NCI-H2107 treated with DMSO at 0.1 percent for 48 hours (cell line): Measurements from ENCODE around the gene CLCN1.

Experiments used
- DNase-seq: peaks from one replicate; lab custom pipeline; 2025; ENCODE audit not compliant: unreplicated experiment; lab: John Stamatoyannopoulos, UW

CLCN1 gene

DNA sequence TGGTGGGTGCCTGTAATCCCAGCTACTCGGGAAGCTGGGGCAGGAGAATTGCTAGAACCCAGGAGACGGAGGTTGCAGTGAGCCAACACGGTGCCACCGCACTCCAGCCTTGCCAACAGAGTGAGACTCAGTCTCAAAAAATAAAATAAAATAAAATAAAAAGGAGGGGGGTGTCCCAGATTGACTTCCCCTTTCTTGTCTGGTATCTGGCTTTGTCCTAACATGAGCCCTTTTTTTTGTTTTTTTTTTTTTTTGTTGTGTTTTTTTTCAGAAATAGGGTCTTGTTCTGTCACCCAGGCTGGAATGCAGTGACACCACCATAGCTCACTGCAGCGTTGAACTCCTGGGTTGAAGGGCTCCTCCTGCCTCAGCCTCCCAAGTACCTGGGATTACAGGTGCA is 23.0 kb upstream of the CLCN1 start:
- no peak for DNase-seq

DNA sequence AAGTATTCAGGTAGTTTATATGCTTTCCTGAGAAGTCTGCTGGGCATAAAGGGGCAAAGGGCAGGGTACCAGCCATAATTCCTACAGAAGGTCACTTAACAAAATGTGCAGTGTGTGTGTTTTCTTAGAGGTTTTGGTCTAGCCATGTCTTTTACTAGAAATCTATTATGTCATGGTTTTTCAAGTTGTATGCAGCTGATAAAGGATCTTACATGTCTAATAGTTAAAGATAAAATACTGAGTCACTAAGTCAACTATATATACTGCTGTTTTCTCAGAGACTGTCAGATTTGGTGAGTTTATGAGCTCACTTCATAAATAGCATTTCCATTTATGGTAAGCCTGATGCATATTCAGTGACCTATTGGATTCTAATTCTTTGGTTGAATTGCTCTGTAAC is 20.0 kb upstream of the CLCN1 start:
- no peak for DNase-seq

DNA sequence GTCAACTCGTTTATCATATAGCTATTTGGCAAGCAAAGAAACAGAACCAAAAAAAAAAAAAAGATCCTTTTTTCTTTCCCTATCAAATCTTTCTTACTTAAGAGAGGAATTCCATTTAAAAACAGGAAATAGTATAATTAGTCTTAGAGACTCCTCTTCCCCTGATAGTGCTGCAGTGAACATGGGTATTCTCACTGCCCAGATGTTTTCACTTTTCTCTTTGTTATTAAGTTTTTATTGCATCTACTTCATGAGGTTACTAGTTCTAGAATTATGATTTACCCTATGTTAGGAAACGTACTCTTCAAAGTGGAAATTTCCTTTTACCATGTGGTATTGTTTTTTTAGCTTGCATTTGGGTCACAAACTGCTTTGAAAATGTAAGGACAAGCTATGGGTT is 19.2 kb upstream of the CLCN1 start:
- no peak for DNase-seq

DNA sequence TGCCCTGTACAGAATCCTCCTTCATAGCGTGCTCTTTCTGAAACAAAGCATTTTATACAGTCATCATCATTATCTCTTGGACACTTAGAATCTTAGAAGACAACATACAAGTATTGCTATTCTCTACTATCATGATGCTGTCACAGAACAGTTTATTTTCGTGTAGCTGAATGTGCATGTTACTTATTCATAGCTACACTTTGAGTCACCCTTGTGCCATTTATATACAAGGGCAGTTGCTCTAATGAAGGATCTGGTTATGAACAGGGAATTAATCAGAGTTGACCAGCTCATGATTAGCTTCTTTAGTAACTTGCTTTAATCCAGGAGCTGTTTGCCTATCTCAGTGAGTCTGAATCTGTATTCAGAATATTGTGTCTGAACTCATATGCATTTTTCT is 16.6 kb upstream of the CLCN1 start:
- DNase-seq = no peak

DNA sequence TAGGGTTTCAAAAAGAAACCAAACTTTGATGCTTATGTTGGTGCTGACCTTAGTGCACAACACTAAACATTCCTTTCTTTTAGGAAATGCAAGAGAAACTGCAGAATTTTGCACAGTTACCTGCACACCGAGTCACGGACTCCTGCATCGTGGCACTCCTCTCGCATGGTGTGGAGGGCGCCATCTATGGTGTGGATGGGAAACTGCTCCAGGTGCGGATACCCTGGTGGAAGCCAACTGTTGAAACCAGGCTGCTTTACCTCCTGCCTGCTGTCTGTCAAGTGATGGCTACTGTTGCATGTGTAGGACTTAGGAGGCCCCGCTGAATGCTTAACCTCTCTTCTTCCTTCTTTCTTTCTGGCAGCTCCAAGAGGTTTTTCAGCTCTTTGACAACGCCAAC is 16.1 kb upstream of the CLCN1 start:
- DNase-seq = no peak

DNA sequence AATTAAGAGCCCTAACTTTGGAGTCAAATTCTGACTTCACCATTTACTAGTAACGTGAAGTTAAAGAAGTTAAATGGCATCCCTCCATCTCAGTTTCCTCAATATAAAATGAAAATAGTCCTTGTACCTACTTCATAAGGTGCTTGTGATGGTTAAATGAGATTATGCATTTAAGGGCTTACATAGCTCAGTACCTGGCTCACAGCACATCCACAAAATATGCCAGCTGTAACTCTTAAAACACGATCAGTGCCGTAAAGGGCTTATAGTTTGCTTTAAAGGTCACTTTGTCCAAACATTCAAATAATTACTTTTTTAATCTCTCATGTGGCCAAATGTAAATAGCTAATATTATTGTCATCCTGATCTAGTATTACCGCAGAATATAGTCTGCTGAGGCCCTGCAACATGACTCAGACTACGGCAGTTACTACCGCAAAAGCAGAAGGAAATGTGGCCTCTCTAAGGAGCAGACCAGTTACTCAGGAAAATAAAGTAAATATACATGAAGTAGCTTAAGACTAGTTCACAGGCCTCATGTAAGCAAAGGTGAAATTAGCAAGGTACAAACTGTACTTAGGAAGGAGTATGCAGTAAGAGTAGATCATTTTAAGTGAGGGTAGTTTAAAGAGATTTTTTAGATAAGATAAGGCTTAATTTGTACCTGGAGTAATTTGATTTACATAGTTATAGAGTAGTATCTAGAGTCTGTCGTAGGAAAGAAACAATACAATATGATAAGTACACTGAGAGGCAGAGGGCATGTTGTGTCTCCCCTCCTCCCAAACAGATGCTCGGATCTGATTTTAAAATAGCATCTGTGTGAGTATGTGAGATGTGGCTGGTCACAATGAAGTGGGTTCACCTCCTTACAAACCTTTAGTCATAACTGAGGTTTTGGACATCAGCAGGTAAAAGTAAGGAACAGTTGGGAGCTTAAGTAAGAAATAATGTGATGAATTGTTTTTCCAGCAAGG is 14.7 kb upstream of the CLCN1 start:
- no peak for DNase-seq

DNA sequence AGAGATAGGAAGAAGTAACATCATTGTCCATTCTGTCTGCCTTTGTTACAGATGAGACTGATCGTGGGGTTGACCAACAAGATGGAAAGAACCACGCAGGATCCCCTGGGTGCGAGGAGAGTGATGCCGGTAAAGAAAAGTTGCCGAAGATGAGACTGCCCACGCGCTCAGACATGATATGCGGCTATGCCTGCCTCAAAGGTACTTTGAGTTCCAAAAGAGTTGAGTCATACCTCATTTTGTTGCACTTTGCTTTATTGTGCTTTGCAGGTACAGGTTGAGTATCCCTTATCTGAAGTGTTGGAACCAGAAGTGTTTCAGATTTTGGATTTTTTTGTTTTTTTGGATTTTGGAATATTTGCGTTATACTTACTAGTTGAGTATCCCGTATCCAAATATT is 12.2 kb upstream of the CLCN1 start:
- DNase-seq = no peak

DNA sequence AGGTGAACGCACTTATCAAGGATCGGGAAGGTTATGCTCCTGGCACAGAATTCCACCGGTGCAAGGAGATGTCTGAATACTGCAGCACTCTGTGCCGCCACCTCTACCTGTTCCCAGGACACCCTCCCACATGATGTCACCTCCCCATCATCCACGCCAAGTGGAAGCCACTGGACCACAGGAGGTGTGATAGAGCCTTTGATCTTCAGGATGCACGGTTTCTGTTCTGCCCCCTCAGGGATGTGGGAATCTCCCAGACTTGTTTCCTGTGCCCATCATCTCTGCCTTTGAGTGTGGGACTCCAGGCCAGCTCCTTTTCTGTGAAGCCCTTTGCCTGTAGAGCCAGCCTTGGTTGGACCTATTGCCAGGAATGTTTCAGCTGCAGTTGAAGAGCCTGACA is 11.0 kb upstream of the CLCN1 start:
- no peak for DNase-seq

DNA sequence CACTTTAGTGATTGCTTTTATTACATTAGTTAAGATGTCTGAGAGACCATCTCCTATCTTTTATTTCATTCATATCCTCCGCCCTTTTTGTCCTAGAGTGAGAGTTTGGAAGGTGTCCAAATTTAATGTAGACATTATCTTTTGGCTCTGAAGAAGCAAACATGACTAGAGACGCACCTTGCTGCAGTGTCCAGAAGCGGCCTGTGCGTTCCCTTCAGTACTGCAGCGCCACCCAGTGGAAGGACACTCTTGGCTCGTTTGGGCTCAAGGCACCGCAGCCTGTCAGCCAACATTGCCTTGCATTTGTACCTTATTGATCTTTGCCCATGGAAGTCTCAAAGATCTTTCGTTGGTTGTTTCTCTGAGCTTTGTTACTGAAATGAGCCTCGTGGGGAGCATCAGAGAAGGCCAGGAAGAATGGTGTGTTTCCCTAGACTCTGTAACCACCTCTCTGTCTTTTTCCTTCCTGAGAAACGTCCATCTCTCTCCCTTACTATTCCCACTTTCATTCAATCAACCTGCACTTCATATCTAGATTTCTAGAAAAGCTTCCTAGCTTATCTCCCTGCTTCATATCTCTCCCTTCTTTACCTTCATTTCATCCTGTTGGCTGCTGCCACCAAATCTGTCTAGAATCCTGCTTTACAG is 10.4 kb upstream of the CLCN1 start:
- no peak for DNase-seq

DNA sequence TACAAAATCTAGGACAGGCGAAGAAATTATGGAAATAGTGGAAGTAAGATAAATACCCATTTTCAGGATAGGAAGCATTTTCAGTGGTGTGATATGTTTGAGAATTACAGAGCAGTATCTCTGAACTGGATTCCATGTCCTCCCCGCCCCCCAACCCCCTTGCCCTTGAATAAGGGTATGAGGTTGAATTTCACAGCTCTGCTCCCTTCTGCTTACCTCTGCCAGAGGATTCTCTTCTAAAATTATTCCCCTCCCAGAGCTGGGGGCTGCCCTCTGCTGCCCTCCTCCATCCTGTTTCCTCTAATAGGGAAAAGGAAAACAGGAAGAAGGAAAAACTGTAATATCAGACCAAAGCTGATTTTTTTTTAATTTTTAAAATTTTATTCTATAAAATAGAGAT is 7.3 kb upstream of the CLCN1 start:
- DNase-seq = no peak

DNA sequence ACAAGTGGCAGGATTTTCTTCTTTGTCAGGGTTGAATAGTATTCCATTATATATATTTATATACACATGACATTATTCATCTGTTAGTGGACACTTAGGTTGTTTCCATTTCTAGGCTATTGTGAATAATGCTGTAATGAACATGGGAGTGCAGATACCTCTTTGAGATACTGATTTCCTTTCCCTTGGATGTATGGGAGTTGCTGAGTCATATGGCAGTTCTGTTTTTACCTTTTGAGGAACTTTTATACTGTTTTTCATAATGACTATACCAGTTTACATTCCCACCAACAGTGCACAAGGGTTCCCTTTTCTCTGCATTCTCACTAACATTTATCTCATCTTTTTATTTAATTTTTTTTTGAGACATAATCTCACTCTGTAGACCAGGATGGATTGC is 1.8 kb upstream of the CLCN1 start:
- no peak for DNase-seq

DNA sequence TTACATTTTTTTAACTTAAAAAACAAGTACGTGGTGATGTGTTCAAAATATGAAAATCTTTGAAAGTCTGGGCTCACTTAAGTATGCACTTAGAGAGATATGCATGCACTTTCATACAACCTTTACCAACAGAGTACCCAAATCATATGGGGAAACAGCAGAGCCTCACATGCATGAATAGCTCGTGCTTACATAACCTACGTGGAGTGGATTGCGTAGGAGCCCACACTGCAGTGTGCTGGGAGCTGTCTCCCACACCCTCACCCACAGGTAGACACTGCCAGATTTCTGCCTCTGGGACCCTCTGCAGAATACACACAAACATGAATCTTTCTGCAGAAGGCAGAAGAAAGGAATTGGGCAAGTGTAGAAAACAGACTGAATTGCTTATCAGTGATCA is 581 bp downstream of the CLCN1 start:
- no peak for DNase-seq

DNA sequence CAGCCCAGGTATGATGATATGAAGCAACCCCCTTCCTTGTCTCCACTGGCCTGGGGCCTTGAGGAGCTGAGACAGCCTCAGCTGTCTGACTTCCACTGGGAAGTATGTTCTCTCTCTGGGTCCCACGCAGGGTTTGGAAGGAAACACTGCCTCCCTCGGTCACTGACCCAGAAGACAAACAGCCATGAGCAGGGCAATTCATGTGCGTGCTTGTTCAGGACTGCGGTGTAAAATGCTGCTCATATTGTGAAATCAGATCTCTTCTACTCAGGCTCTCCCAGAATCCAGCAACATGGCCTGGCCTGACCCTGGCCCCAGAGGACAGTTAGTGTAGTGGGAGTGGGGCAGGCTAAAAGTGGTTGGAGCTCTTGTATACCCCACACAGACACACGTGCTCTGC is 2.8 kb downstream of the CLCN1 start:
- DNase-seq = no peak

DNA sequence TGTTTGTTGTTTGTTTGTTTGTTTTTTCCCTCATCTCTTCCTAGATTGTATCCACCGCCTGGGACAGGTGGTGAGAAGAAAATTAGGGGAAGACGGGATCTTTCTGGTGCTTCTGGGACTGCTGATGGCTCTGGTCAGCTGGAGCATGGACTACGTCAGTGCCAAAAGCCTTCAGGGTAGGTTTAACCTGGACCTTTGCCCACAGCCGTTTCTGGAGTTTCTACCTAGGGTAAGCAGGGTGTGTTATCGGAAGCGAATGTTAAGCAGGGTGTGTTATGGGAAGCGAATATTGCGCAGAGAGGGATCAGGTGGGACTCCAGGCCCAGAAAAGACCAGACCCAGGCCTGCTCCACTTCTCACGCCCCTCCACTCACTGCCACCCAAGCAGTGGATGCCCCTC is 4.7 kb downstream of the CLCN1 start:
- DNase-seq = no peak

DNA sequence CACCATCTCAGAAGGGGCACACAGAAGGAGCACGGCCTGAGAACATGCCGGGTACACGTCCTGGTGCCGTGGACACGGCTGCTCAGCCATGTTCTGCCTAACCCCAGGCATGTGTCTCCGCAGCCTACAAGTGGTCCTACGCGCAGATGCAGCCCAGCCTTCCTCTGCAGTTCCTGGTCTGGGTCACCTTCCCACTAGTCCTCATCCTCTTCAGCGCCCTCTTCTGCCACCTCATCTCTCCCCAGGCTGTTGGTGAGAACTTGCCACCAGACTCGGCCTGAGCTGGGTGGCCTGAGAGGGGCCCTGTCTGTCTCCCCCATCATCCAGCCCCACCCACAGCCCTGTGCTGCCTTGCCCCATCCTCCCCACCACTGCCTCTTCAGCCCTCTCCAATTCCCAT is 5.3 kb downstream of the CLCN1 start:
- no peak for DNase-seq

DNA sequence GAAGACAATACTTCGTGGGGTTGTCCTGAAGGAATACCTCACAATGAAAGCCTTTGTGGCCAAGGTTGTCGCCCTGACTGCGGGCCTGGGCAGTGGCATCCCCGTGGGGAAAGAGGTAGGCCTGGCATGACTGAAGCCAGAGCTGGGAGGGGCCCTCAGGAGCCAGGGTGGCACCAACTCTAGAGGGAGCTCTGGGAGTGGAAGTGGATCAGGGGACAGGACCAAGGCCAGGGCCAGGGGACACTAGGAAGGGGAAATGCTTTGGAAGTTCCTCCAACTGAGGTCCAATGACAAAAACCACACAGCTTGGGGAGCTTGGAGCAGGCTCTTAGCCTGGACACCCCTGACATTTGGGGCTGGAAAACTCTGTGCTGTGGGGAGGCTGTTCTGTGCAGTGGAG is 5.8 kb downstream of the CLCN1 start:
- DNase-seq = no peak

DNA sequence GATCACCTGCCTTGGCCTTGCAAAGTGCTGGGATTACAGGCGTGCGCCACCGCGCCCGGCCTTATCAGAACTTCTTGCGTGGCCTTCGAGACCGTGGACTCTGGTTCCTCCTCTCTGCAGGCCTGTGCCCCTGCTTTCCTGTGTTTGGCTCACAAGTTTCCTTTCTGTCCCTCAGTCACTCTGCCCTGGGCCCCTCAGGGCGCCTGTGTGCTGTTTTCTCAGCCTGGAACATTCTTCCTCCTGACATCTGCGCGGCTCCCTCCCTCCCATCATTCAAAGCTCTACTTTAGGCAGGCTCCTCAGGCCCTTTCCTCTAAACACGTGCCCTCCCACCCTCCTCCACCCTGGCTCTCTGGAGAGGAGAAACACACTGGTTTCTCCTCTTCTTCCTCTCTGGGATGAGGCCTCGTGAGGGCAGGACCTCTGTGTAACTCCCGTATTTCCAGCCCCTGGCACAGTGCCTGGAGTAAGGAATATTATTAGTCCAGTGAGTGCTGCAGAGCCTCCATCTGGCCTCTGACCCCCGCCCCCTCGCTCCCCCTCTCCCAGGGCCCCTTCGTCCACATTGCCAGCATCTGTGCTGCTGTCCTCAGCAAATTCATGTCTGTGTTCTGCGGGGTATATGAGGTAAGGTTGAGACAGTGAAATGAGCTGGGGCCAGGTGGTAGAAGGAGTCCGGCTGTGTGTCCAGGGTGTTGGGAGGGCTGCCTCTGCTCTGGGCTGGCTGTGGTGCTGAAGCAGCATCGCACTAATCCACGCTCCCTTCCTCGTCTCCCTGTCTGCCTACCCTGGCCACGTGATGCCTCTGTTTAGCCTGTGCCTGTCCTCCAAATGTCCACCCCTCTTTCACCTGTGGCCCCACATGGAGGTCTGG is 7.1 kb downstream of the CLCN1 start:
- DNase-seq = no peak

DNA sequence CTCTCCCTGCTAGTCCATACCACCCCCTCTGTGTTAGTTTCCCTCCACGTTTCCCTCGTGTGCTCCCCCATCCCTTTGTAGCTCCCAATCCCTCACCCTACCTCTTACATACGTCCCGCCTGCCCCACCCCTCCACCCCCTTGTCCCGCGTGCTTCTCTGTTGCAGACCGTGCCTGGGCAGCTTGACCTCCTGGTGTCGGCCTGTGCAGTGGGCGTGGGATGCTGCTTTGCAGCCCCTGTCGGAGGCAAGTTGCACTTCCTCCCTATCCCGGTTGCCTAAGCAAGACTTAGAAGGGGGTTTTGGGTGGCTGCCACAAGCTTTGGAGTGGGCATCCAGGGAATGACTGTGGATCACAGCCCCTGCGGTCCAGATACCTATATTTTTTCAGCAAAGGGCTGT is 7.7 kb downstream of the CLCN1 start:
- no peak for DNase-seq

DNA sequence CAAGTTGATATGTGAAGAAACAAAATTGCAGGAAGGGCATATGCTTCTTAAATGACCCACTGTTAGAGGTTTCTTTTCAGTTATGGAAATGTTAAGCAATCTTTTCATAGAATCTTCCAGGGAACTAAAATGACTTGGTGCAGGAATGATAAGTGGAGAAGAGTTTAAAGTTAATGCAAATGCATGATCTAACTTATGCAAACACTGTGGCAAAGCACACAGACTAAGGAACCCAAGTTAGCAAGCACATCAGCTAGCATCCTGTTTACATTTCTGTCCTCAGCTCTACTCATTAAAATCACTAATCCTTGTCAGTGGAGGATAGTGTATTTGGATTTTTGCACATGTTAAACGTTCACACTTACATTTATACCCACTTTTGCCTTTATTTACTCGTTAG is 9.3 kb downstream of the CLCN1 start:
- DNase-seq = no peak

DNA sequence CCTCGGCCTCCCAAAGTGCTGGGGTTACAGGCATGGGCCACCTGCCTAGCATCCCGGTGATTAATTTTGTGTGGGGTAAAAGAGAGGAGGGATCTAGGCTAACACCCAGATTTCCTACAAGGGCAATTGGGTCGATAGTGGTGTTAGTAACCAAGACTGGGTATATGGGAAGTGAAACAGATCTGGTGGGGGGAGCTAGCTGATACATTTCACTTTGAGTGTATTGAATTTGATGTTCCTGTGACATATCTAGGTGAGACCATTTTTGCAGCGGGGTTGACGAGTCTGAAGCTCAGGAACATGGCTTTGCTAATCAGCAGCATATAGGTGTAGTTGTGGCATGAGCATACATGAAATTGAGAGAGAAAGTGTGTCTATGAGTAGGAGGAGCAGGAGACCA is 12.0 kb downstream of the CLCN1 start:
- no peak for DNase-seq

DNA sequence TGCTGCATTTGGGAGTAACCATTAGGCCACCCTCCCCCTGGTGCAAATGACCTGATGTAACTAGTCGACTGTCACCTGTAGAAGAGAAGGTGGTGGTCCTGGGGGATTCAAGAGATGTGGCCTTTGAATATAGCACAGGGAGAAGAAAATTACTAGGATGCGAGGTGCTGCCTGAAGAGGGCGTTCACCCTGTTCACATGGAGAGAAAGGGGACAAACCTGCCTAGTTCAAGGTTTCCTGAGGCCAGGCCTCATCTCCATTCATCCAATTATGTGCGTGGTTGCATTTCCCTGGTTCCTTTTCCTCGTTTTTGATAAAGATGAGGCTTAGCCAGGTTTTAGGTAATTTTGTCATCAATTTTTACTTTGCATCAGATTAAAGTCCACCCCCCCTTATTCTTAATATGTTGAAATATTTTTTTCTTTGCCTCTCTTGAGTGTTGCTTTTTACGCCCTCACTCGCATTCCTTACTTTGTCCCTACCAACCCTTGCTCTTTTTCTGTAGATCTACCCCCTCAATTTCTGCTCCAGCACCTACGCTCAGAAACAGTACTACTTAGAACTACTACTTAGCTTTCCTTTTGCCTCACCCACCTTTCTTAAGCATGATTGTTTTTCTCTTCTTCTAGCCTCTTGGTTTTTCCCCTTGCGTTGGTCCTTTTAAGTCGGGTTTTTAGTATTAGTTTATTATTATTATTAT is 13.7 kb downstream of the CLCN1 start:
- no peak for DNase-seq
